WTC11 (cell line): ENCODE data around the gene ZNF433. TPM values are rescaled to one million over a fixed set of nuclear protein-coding genes. Genes with fewer than 3 reads are reported as not detected.

Source experiments
- ATAC-seq: fragments of 200-7000 bp; cut with Tn5 transposase; 2 replicates; pipeline ENCODE4 v1.10.0; 2021; ENCODE audit warnings: mild to moderate bottlenecking, moderate library complexity
- CTCF ChIA-PET: fragments of 300-600 bp; sonication (Branson Sonifier 250); formaldehyde crosslinking; loops from one replicate; lab custom pipeline; 2021; ENCODE audit warnings: antibody characterized with exemption; lab: Charles Lee
- POLR2A ChIA-PET: fragments of 350-600 bp; sonication (Branson Sonifier 250); formaldehyde crosslinking; loops from one replicate; lab custom pipeline; 2021; ENCODE audit warnings: antibody characterized with exemption; lab: Charles Lee
- DNase-seq: peaks from one replicate; pipeline ENCODE4 v3.0.0; 2021; ENCODE audit warnings: low spot score
- H3K27ac Mint-ChIP-seq: 2 replicates; pipeline ENCODE4 v1.8.0; 2021; ENCODE audit warnings: mixed read lengths
- H3K27me3 Mint-ChIP-seq: 2 replicates; pipeline ENCODE4 v1.8.0; 2021; ENCODE audit warnings: low read depth, mild to moderate bottlenecking, moderate library complexity, mixed read lengths
- H3K36me3 Mint-ChIP-seq: 2 replicates; pipeline ENCODE4 v1.8.0; 2021; ENCODE audit warnings: mixed read lengths
- H3K4me1 Mint-ChIP-seq: 2 replicates; pipeline ENCODE4 v1.8.0; 2022; ENCODE audit warnings: mixed read lengths
- H3K4me3 Mint-ChIP-seq: 2 replicates; pipeline ENCODE4 v1.8.0; 2021; ENCODE audit warnings: mild to moderate bottlenecking, moderate library complexity, mixed read lengths
- H3K9me3 Mint-ChIP-seq: 2 replicates; pipeline ENCODE4 v1.8.0; 2021; ENCODE audit warnings: mixed read lengths
- ATF3 ChIP-seq: sonication (generic); formaldehyde crosslinking; conservative IDR thresholded peaks from 2 replicates; pipeline ENCODE4 v1.8.1; 2022; ENCODE audit warnings: mild to moderate bottlenecking, missing genetic modification reagents
- CREB1 ChIP-seq: sonication (generic); formaldehyde crosslinking; IDR thresholded peaks from 2 replicates; pipeline ENCODE4 v1.8.0; 2023; ENCODE audit warnings: mild to moderate bottlenecking, missing genetic modification reagents
- CREM ChIP-seq: sonication (generic); formaldehyde crosslinking; IDR thresholded peaks from 2 replicates; pipeline ENCODE4 v1.8.1; 2022; ENCODE audit warnings: mild to moderate bottlenecking, missing genetic modification reagents, moderate library complexity
- CTCF ChIP-seq: fragments of 200-600 bp; IDR thresholded peaks from 2 replicates; pipeline ENCODE4 v1.8.0; 2022; ENCODE audit warnings: antibody characterized with exemption
- ERG ChIP-seq: fragments of 250-450 bp; sonication (Bioruptor Pico); IDR thresholded peaks from 2 replicates; pipeline ENCODE4 v1.8.0; 2021; ENCODE audit warnings: mild to moderate bottlenecking
- ESRRA ChIP-seq: sonication (generic); formaldehyde crosslinking; IDR thresholded peaks from 2 replicates; pipeline ENCODE4 v1.8.1; 2022; ENCODE audit warnings: mild to moderate bottlenecking, missing genetic modification reagents, borderline replicate concordance
- FOXP1 ChIP-seq: sonication (generic); formaldehyde crosslinking; IDR thresholded peaks from 2 replicates; pipeline ENCODE4 v1.8.0; 2022; ENCODE audit warnings: missing genetic modification reagents, mild to moderate bottlenecking, moderate library complexity, borderline replicate concordance
- NFYB ChIP-seq: sonication (generic); formaldehyde crosslinking; conservative IDR thresholded peaks from 2 replicates; pipeline ENCODE4 v1.8.0; 2022; ENCODE audit warnings: low read depth, missing genetic modification reagents
- OVOL2 ChIP-seq: fragments of 250-450 bp; sonication (Bioruptor Pico); IDR thresholded peaks from 2 replicates; pipeline ENCODE4 v1.9.0; 2021; ENCODE audit warnings: mild to moderate bottlenecking, borderline replicate concordance
- PRRX2 ChIP-seq: fragments of 250-450 bp; sonication (Bioruptor Pico); IDR thresholded peaks from 2 replicates; pipeline ENCODE4 v1.8.0; 2021; ENCODE audit warnings: mild to moderate bottlenecking
- SMAD3 ChIP-seq: sonication (generic); formaldehyde crosslinking; IDR thresholded peaks from 2 replicates; pipeline ENCODE4 v1.8.0; 2022; ENCODE audit warnings: missing genetic modification reagents, mild to moderate bottlenecking, borderline replicate concordance
- TEAD1 ChIP-seq: sonication (generic); formaldehyde crosslinking; IDR thresholded peaks from 2 replicates; pipeline ENCODE4 v1.8.0; 2022; ENCODE audit warnings: mild to moderate bottlenecking, missing genetic modification reagents
- ZNF121 ChIP-seq: sonication (generic); formaldehyde crosslinking; IDR thresholded peaks from 2 replicates; pipeline ENCODE4 v1.8.0; 2023; ENCODE audit warnings: missing genetic modification reagents
- ZNF263 ChIP-seq: sonication (generic); formaldehyde crosslinking; IDR thresholded peaks from 2 replicates; pipeline ENCODE4 v1.8.1; 2022; ENCODE audit warnings: low read depth, mild to moderate bottlenecking, moderate library complexity, missing genetic modification reagents
- ZNF416 ChIP-seq: fragments of 250-450 bp; sonication (Bioruptor Pico); IDR thresholded peaks from 2 replicates; pipeline ENCODE4 v1.9.0; 2021; ENCODE audit warnings: mild to moderate bottlenecking, inconsistent platforms
- total RNA-seq: library from RNA; stranded (reverse); gene quantifications from 3 replicates; pipeline ENCODE4 v1.2.3, GENCODE V29; 2021
- TF ChIP-seq, protein P1 (sequence below): fragments of 250-450 bp; sonication (Bioruptor Pico); IDR thresholded peaks from 2 replicates; pipeline ENCODE4 v1.9.0; 2021; ENCODE audit warnings: mild to moderate bottlenecking
- TF ChIP-seq, protein P2 (sequence below): sonication (generic); formaldehyde crosslinking; IDR thresholded peaks from 2 replicates; pipeline ENCODE4 v1.8.0; 2022; ENCODE audit warnings: missing genetic modification reagents
- TF ChIP-seq, protein P3 (sequence below): sonication (generic); formaldehyde crosslinking; IDR thresholded peaks from 2 replicates; pipeline ENCODE4 v1.8.0; 2022; ENCODE audit warnings: mild to moderate bottlenecking, missing genetic modification reagents
- TF ChIP-seq, protein P4 (sequence below): fragments of 250-450 bp; sonication (Bioruptor Pico); IDR thresholded peaks from 2 replicates; pipeline ENCODE4 v1.9.0; 2021; ENCODE audit warnings: mild to moderate bottlenecking

ZNF433 gene
- total RNA-seq, 1 experiment from 2014 or later, result 2.9 TPM

- TF ChIP-seq ZNF263 (CRISPR knock-in tag) (no peak), CTCF (no peak), OVOL2 (CRISPR knock-in tag) (no peak), NFYB (no peak), SMAD3 (CRISPR knock-in tag) (no peak)
- TF ChIP-seq, protein P1, sequence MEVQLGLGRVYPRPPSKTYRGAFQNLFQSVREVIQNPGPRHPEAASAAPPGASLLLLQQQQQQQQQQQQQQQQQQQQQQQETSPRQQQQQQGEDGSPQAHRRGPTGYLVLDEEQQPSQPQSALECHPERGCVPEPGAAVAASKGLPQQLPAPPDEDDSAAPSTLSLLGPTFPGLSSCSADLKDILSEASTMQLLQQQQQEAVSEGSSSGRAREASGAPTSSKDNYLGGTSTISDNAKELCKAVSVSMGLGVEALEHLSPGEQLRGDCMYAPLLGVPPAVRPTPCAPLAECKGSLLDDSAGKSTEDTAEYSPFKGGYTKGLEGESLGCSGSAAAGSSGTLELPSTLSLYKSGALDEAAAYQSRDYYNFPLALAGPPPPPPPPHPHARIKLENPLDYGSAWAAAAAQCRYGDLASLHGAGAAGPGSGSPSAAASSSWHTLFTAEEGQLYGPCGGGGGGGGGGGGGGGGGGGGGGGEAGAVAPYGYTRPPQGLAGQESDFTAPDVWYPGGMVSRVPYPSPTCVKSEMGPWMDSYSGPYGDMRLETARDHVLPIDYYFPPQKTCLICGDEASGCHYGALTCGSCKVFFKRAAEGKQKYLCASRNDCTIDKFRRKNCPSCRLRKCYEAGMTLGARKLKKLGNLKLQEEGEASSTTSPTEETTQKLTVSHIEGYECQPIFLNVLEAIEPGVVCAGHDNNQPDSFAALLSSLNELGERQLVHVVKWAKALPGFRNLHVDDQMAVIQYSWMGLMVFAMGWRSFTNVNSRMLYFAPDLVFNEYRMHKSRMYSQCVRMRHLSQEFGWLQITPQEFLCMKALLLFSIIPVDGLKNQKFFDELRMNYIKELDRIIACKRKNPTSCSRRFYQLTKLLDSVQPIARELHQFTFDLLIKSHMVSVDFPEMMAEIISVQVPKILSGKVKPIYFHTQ (CRISPR knock-in tag), result no peak
- TF ChIP-seq, all 79 proteins: peak for 0
Measured at GRCh38 chr19:11979527-11979926, 56.0 kb downstream of the ZNF433 start (continued).

GRCh38 chr19:11978492-11979100, 56.9 kb downstream of the ZNF433 start:
- H3K27me3 Mint-ChIP-seq, result peaks cover 17% of the 10 kb centered on the region
- no peak overlapping the region for H3K27ac Mint-ChIP-seq
- no peak for DNase-seq
- TF ChIP-seq ATF3 (CRISPR knock-in tag) (no peak), ERG (CRISPR knock-in tag) (no peak)
- TF ChIP-seq, protein P2, sequence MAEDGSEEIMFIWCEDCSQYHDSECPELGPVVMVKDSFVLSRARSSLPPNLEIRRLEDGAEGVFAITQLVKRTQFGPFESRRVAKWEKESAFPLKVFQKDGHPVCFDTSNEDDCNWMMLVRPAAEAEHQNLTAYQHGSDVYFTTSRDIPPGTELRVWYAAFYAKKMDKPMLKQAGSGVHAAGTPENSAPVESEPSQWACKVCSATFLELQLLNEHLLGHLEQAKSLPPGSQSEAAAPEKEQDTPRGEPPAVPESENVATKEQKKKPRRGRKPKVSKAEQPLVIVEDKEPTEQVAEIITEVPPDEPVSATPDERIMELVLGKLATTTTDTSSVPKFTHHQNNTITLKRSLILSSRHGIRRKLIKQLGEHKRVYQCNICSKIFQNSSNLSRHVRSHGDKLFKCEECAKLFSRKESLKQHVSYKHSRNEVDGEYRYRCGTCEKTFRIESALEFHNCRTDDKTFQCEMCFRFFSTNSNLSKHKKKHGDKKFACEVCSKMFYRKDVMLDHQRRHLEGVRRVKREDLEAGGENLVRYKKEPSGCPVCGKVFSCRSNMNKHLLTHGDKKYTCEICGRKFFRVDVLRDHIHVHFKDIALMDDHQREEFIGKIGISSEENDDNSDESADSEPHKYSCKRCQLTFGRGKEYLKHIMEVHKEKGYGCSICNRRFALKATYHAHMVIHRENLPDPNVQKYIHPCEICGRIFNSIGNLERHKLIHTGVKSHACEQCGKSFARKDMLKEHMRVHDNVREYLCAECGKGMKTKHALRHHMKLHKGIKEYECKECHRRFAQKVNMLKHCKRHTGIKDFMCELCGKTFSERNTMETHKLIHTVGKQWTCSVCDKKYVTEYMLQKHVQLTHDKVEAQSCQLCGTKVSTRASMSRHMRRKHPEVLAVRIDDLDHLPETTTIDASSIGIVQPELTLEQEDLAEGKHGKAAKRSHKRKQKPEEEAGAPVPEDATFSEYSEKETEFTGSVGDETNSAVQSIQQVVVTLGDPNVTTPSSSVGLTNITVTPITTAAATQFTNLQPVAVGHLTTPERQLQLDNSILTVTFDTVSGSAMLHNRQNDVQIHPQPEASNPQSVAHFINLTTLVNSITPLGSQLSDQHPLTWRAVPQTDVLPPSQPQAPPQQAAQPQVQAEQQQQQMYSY (CRISPR knock-in tag), result no peak
- ChIA-PET POLR2A (no interaction called here), CTCF (no interaction called here)
- peaks cover 82% of the 10 kb centered on the region for H3K9me3 Mint-ChIP-seq
- H3K4me3 Mint-ChIP-seq, result no peak overlapping the region
- no peak for ATAC-seq
- 0 out of 2 replicates have a peak, but pooled peaks cover 3% of the 10 kb centered on the region for H3K4me1 Mint-ChIP-seq
- peaks cover 71% of the 10 kb centered on the region for H3K36me3 Mint-ChIP-seq

- ChIA-PET CTCF (no interaction called here), POLR2A (interaction anchor here (0.7 kb wide), 1 partner anchor 167 kb away, joined by 5 read pairs; the partner anchor contains the start of gene ZNF20)
- no peak overlapping the region for H3K4me3 Mint-ChIP-seq
- no peaks in the 10 kb centered on the region for H3K4me1 Mint-ChIP-seq
- DNase-seq (no peak), ATAC-seq (no peak)
- H3K36me3 Mint-ChIP-seq, result peaks cover 24% of the 10 kb centered on the region
- H3K27me3 Mint-ChIP-seq, result no peaks in the 10 kb centered on the region; the same call in 1 of the 2 replicates
- peaks cover 34% of the 10 kb centered on the region for H3K9me3 Mint-ChIP-seq
- no peak overlapping the region for H3K27ac Mint-ChIP-seq
- no peak for TF ChIP-seq OVOL2 (CRISPR knock-in tag)
- TF ChIP-seq ZNF416 (CRISPR knock-in tag), result no peak
- TF ChIP-seq CREM (CRISPR knock-in tag), result no peak
- TF ChIP-seq, protein P3, sequence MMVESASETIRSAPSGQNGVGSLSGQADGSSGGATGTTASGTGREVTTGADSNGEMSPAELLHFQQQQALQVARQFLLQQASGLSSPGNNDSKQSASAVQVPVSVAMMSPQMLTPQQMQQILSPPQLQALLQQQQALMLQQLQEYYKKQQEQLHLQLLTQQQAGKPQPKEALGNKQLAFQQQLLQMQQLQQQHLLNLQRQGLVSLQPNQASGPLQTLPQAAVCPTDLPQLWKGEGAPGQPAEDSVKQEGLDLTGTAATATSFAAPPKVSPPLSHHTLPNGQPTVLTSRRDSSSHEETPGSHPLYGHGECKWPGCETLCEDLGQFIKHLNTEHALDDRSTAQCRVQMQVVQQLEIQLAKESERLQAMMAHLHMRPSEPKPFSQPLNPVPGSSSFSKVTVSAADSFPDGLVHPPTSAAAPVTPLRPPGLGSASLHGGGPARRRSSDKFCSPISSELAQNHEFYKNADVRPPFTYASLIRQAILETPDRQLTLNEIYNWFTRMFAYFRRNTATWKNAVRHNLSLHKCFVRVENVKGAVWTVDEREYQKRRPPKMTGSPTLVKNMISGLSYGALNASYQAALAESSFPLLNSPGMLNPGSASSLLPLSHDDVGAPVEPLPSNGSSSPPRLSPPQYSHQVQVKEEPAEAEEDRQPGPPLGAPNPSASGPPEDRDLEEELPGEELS (CRISPR knock-in tag), result no peak
- TF ChIP-seq TEAD1, result no peak
- TF ChIP-seq, protein P4, sequence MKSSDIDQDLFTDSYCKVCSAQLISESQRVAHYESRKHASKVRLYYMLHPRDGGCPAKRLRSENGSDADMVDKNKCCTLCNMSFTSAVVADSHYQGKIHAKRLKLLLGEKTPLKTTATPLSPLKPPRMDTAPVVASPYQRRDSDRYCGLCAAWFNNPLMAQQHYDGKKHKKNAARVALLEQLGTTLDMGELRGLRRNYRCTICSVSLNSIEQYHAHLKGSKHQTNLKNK (CRISPR knock-in tag), result no peak
- no peak for TF ChIP-seq CREB1 (CRISPR knock-in tag)
- no peak for TF ChIP-seq ESRRA
- no peak for TF ChIP-seq PRRX2 (CRISPR knock-in tag)
- TF ChIP-seq FOXP1 (CRISPR knock-in tag), result no peak
- TF ChIP-seq ZNF121 (CRISPR knock-in tag), result no peak
Measured at GRCh38 chr19:11973019-11973810, 62.3 kb downstream of the ZNF433 start.
